ENCODE measurements around the gene FPR2. TPM values are rescaled to one million over a fixed set of nuclear protein-coding genes. Genes with fewer than 3 reads are reported as not detected.

The FPR2 gene
- total and polyA plus RNA-seq, 3 donors from 2014 or later, result 0.19 to 1.3 (median 0.31) TPM

DNA sequence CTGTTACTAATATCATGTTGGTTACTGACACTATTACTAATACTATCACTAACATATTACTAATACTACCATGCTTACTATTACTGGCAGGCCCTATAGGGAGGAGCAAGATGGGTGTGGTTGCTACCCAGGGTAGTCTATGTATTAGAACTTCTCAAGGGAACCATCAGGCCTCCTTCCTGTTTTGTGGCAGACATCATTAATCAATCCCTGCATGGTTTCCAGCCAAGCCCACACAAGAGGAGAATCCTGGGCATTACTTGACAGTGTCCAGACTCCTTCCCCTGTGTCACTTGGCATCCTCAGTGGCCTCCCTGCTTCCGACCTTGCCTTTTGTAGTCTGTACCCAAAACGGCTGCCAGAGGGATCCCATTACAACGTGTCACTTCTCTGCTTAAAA, 46.1 kb upstream of the FPR2 start:
- H3K9me3 ChIP-seq, result no peaks in the 10 kb centered on the region
- intact Hi-C loops (cut with DNase I; ENCODE audit: low total_unique reads), result no loop called here
- DNase-seq, result no peak
- no peak overlapping the region for H3K4me3 ChIP-seq
- H3K36me3 ChIP-seq (ENCODE audit: low read depth, missing control alignments), result no peaks in the 10 kb centered on the region
- 55 to 73% methylated on average over 3 of the region's 3 CpGs for WGBS, 2 donors
- H3K4me1 ChIP-seq, result peaks cover 2% of the 10 kb centered on the region
- no peaks in the 10 kb centered on the region for H3K27me3 ChIP-seq
- H3K27ac ChIP-seq, result no peak overlapping the region
- no peak for TF ChIP-seq CTCF (IDR thresholded peaks at IDR 0.05)
- TF ChIP-seq POLR2A (IDR thresholded peaks at IDR 0.05), result no peak

- intact Hi-C loops (cut with DNase I; ENCODE audit: low total_unique reads), result no loop called here
- WGBS, 2 donors, result 90 to 93% methylated on average over 3 of the region's 3 CpGs
- no peaks in the 10 kb centered on the region for H3K27me3 ChIP-seq
- no peaks in the 10 kb centered on the region for H3K36me3 ChIP-seq (ENCODE audit: low read depth, missing control alignments)
- TF ChIP-seq POLR2A (IDR thresholded peaks at IDR 0.05) (no peak), CTCF (IDR thresholded peaks at IDR 0.05) (no peak)
- H3K4me3 ChIP-seq, result no peak overlapping the region
- no peaks in the 10 kb centered on the region for H3K9me3 ChIP-seq
- peaks cover 2% of the 10 kb centered on the region for H3K4me1 ChIP-seq
- DNase-seq, result no peak
- H3K27ac ChIP-seq, result no peak overlapping the region
These were observed 45.1 kb upstream of the FPR2 start for GRCh38 chr19:51715850-51716249.

DNA sequence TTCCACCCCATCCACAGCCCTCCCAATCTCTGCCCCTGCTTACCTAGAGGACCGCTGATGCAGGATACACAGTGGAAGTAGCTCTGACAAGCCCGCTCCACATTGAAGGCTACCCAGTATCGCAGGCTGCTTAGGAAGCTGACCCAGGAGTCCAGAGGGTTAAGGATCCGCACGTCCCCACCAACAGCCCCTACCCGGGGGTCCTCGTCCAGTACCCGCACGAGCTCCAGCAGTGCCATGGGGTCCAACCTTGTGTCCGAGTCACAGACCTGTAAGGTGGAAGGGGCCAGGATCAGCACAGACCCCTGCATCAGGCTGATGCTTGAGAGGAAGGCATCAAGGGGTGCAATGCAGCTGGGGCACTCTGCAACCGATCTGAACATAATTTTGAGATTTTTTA, 44.1 kb upstream of the FPR2 start:
- 90 to 96% methylated on average over 9 to 11 of the region's 11 CpGs for WGBS, 2 donors
- Histone ChIP-seq H3K4me1 (peaks cover 2% of the 10 kb centered on the region), H3K27me3 (no peaks in the 10 kb centered on the region), H3K4me3 (no peak overlapping the region), H3K9me3 (no peaks in the 10 kb centered on the region), H3K27ac (no peak overlapping the region), H3K36me3 (ENCODE audit: low read depth, missing control alignments) (no peaks in the 10 kb centered on the region)
- no peak for TF ChIP-seq POLR2A (IDR thresholded peaks at IDR 0.05)
- TF ChIP-seq CTCF (IDR thresholded peaks at IDR 0.05), result no peak
- intact Hi-C loops (cut with DNase I; ENCODE audit: low total_unique reads), result no loop called here
- DNase-seq, result no peak

GRCh38 chr19:51719251-51719988, 41.6 kb upstream of the FPR2 start:
- DNase-seq, result peak; percentile 21
- WGBS, 2 donors, result 6 to 7% methylated on average over 21 to 64 of the region's 83 CpGs
- intact Hi-C loops (cut with DNase I; ENCODE audit: low total_unique reads), result no loop called here
- TF ChIP-seq POLR2A (IDR thresholded peaks at IDR 0.05) (no peak), CTCF (IDR thresholded peaks at IDR 0.05) (no peak)
- Histone ChIP-seq H3K9me3 (no peaks in the 10 kb centered on the region), H3K36me3 (ENCODE audit: low read depth, missing control alignments) (no peaks in the 10 kb centered on the region), H3K4me3 (peak overlapping the region; percentile 7 to 57), H3K27ac (no peak overlapping the region), H3K4me1 (peaks cover 2% of the 10 kb centered on the region), H3K27me3 (no peaks in the 10 kb centered on the region)

- H3K27ac ChIP-seq, result no peak overlapping the region
- H3K36me3 ChIP-seq (ENCODE audit: low read depth, missing control alignments), result no peaks in the 10 kb centered on the region
- no peaks in the 10 kb centered on the region for H3K9me3 ChIP-seq
- WGBS, 2 donors, result 83 to 86% methylated on average over 7 of the region's 7 CpGs
- TF ChIP-seq CTCF (IDR thresholded peaks at IDR 0.05) (no peak), POLR2A (IDR thresholded peaks at IDR 0.05) (no peak)
- H3K27me3 ChIP-seq, result no peaks in the 10 kb centered on the region
- DNase-seq, result no peak
- intact Hi-C loops (cut with DNase I; ENCODE audit: low total_unique reads), result no loop called here
- peaks cover 2% of the 10 kb centered on the region for H3K4me1 ChIP-seq
- H3K4me3 ChIP-seq, result no peak overlapping the region
These were observed 39.1 kb upstream of the FPR2 start for GRCh38 chr19:51721905-51722304.
